Liver (tissue), 9 donors: Measurements from ENCODE around the gene ZNF777. TPM values are rescaled to one million over a fixed set of nuclear protein-coding genes. Genes with fewer than 3 reads are reported as not detected.

Source experiments
- DNase-seq: peaks from one replicate; pipeline ENCODE4 v3.0.0-alpha.2; 2017; ENCODE audit warnings: low spot score
- H3K27ac ChIP-seq, 2 donors: one replicate each; pipeline ENCODE4 v1.7.0; 2013; ENCODE audit warnings: inconsistent platforms in 2 of 2, low read length in 2 of 2, control low read depth in 1 of 2, low read depth in 1 of 2, mild to moderate bottlenecking in 1 of 2
- H3K27me3 ChIP-seq, 4 donors: one replicate each; pipeline versions ENCODE4 v1.6.1 to v1.7.0; 2013; ENCODE audit warnings: low read length in 3 of 4, inconsistent platforms in 1 of 4, mild to moderate bottlenecking in 1 of 4, moderate library complexity in 1 of 4; ENCODE audit not compliant: control insufficient read depth in 4 of 4, insufficient read depth in 4 of 4
- H3K36me3 ChIP-seq, 4 donors: one replicate each; pipeline versions ENCODE4 v1.6.1 to v1.7.0; 2013; ENCODE audit warnings: low read length in 3 of 4, mild to moderate bottlenecking in 3 of 4, low read depth in 1 of 4, moderate library complexity in 1 of 4; ENCODE audit not compliant: control insufficient read depth in 4 of 4, insufficient read depth in 3 of 4
- H3K4me1 ChIP-seq, 4 donors: one replicate each; pipeline versions ENCODE4 v1.6.1 to v1.7.0; 2013; ENCODE audit warnings: low read length in 3 of 4, mild to moderate bottlenecking in 3 of 4, moderate library complexity in 1 of 4; ENCODE audit not compliant: control insufficient read depth in 4 of 4, insufficient read depth in 4 of 4
- H3K4me3 ChIP-seq, 3 donors: one replicate each; pipeline versions ENCODE4 v1.6.1 to v1.7.0; 2013; ENCODE audit warnings: low read length in 3 of 3, control low read depth in 1 of 3, low read depth in 1 of 3, mild to moderate bottlenecking in 1 of 3
- H3K9ac ChIP-seq, 2 donors: one replicate each; pipeline ENCODE4 v1.7.0; 2013; ENCODE audit warnings: low read length in 2 of 2, mild to moderate bottlenecking in 2 of 2, moderate library complexity in 2 of 2, control low read depth in 1 of 2, low read depth in 1 of 2
- H3K9me3 ChIP-seq, 4 donors: one replicate each; pipeline versions ENCODE4 v1.6.1 to v1.7.0; 2013; ENCODE audit warnings: low read length in 3 of 4; ENCODE audit not compliant: control insufficient read depth in 4 of 4
- ATF3 ChIP-seq: IDR thresholded peaks from 2 replicates; pipeline ENCODE4 v1.6.1; 2016; ENCODE audit warnings: antibody characterized with exemption
- EGR1 ChIP-seq, 2 donors: IDR thresholded peaks; 2 replicates each; pipeline ENCODE4 v1.6.1; 2016 to 2018; ENCODE audit warnings: antibody characterized with exemption in 2 of 2, low read depth in 2 of 2
- FOXA1 ChIP-seq: IDR thresholded peaks from 2 replicates; pipeline ENCODE4 v1.6.1; 2016; ENCODE audit warnings: antibody characterized with exemption
- FOXA2 ChIP-seq: IDR thresholded peaks from 2 replicates; pipeline ENCODE4 v1.6.1; 2016; ENCODE audit warnings: antibody characterized with exemption
- GABPA ChIP-seq, 2 donors: IDR thresholded peaks in 1 of 2; conservative IDR thresholded peaks in 1 of 2; 2 replicates each; pipeline ENCODE4 v1.6.1; 2016; ENCODE audit warnings: antibody characterized with exemption in 2 of 2, mild to moderate bottlenecking in 1 of 2, moderate library complexity in 1 of 2
- HNF4A ChIP-seq, 2 donors: conservative IDR thresholded peaks; 2 replicates each; pipeline ENCODE4 v1.6.1; 2016; ENCODE audit warnings: antibody characterized with exemption in 2 of 2, mild to moderate bottlenecking in 2 of 2
- HNF4G ChIP-seq: IDR thresholded peaks from 2 replicates; pipeline ENCODE4 v1.6.1; 2016; ENCODE audit warnings: antibody characterized with exemption
- JUND ChIP-seq, 2 donors: IDR thresholded peaks; 2 replicates each; pipeline ENCODE4 v1.6.1; 2016; ENCODE audit warnings: antibody characterized with exemption in 2 of 2
- MAX ChIP-seq: IDR thresholded peaks from 2 replicates; pipeline ENCODE4 v1.6.1; 2016; ENCODE audit warnings: antibody characterized with exemption
- NR2F2 ChIP-seq: IDR thresholded peaks from 2 replicates; pipeline ENCODE4 v1.6.1; 2016; ENCODE audit warnings: antibody characterized with exemption
- RAD21 ChIP-seq, 2 donors: IDR thresholded peaks; 2 replicates each; pipeline ENCODE4 v1.6.1; 2016; ENCODE audit warnings: antibody characterized with exemption in 2 of 2, mild to moderate bottlenecking in 2 of 2
- RXRA ChIP-seq, 2 donors: IDR thresholded peaks; 2 replicates each; pipeline ENCODE4 v1.6.1; 2017 to 2018; ENCODE audit warnings: antibody characterized with exemption in 2 of 2, mild to moderate bottlenecking in 1 of 2
- SP1 ChIP-seq: IDR thresholded peaks from 2 replicates; pipeline ENCODE4 v1.6.1; 2018; ENCODE audit warnings: antibody characterized with exemption, mild to moderate bottlenecking
- TAF1 ChIP-seq: conservative IDR thresholded peaks from 2 replicates; pipeline ENCODE4 v1.6.1; 2016; ENCODE audit warnings: antibody characterized with exemption, mild to moderate bottlenecking
- YY1 ChIP-seq: IDR thresholded peaks from 2 replicates; pipeline ENCODE4 v1.6.1; 2016; ENCODE audit warnings: antibody characterized with exemption, mild to moderate bottlenecking
- ZBTB33 ChIP-seq: IDR thresholded peaks from 2 replicates; pipeline ENCODE4 v1.6.1; 2016; ENCODE audit warnings: antibody characterized with exemption
- WGBS: extraction: QIAGEN DNeasy Blood & Tissue Kit; methylation state at CpG from one replicate; pipeline ENCODE4 v1.1.7; 2013; 5-methylcytosine and 5-hydroxymethylcytosine counted together
- polyA plus RNA-seq, 2 donors: library from polyadenylated mRNA; stranded (reverse) in 1 of 2; unstranded in 1 of 2; fragments of 200-250 nt in 1 of 2; fragments of >200 nt in 1 of 2; fragmentation: Nextera tagmentation in 1 of 2; extraction: Ambion mirVana in 1 of 2; gene quantifications; one replicate each; pipeline versions ENCODE4 v1.2.1 to v1.2.3, GENCODE V29; 2013 to 2015
- total RNA-seq, 2 donors: library from RNA; depleted of rRNA; stranded (reverse); fragments of >200 nt; gene quantifications; one replicate each; pipeline ENCODE4 v1.2.3, GENCODE V29; 2014
- TF ChIP-seq, protein P1 (sequence below): IDR thresholded peaks from 2 replicates; pipeline ENCODE4 v1.6.1; 2016; ENCODE audit warnings: antibody characterized with exemption, mild to moderate bottlenecking
- TF ChIP-seq, protein P2 (sequence below): fragments of 150-350 bp; IDR thresholded peaks from 2 replicates; pipeline ENCODE4 v1.5.1; 2017; ENCODE audit warnings: improper control_type of control experiment, low read depth, low read length; ENCODE audit not compliant: missing input control
- donor health status: healthy.
- donor health status: healthy.
- donor health status: healthy.
- donor health status: healthy.
- donor health status: healthy.

ZNF777 gene
- total and polyA plus RNA-seq, 4 donors, result 0.22 to 5.7 (median 4.1) TPM

DNA sequence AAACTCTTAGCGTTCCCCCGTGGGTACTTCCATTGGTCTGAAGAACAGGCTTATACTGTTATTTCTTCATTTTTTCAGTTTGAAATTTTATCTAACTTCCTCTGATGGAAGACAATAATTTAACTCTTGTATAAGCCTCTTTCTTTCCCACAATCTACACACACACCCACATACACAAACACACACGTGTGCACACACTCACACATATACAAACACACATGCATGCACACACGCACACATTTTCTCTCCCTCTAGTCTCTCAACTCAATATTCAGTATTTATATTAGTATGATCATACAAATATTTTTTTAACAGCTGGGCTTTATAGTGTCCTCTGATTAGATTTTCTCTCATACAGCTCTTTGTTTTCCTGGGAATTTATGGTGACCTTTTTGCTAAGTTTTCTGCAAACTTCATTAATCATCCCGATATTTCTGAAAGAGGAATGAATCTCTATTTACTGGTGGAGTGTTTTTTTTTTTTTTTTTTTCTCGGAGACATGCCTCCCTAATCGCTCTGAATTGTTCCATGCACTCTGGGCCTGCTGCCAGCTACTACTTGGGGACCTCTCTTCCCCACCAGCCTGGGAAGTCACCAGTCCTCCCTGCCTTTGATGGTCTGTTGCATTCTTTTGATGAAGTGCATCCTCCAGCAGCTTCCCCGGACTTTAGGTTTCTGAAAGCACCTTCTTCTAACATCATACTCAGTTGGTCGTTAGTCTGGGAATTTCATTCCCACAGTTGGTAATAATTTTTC is 75.5 kb downstream of the ZNF777 start:
- TF ChIP-seq HNF4A (conservative IDR thresholded peaks at IDR 0.05), result no peak
- no peak for TF ChIP-seq TAF1
- no peak for TF ChIP-seq RXRA (IDR thresholded peaks at IDR 0.05)
- no peak for TF ChIP-seq ATF3
- TF ChIP-seq, protein P1, sequence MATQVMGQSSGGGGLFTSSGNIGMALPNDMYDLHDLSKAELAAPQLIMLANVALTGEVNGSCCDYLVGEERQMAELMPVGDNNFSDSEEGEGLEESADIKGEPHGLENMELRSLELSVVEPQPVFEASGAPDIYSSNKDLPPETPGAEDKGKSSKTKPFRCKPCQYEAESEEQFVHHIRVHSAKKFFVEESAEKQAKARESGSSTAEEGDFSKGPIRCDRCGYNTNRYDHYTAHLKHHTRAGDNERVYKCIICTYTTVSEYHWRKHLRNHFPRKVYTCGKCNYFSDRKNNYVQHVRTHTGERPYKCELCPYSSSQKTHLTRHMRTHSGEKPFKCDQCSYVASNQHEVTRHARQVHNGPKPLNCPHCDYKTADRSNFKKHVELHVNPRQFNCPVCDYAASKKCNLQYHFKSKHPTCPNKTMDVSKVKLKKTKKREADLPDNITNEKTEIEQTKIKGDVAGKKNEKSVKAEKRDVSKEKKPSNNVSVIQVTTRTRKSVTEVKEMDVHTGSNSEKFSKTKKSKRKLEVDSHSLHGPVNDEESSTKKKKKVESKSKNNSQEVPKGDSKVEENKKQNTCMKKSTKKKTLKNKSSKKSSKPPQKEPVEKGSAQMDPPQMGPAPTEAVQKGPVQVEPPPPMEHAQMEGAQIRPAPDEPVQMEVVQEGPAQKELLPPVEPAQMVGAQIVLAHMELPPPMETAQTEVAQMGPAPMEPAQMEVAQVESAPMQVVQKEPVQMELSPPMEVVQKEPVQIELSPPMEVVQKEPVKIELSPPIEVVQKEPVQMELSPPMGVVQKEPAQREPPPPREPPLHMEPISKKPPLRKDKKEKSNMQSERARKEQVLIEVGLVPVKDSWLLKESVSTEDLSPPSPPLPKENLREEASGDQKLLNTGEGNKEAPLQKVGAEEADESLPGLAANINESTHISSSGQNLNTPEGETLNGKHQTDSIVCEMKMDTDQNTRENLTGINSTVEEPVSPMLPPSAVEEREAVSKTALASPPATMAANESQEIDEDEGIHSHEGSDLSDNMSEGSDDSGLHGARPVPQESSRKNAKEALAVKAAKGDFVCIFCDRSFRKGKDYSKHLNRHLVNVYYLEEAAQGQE, result no peak
- no peak for TF ChIP-seq FOXA1
- no peak for TF ChIP-seq YY1
- no peak for TF ChIP-seq JUND (IDR thresholded peaks at IDR 0.05)
- no peak for TF ChIP-seq FOXA2
- no peak for TF ChIP-seq SP1
- TF ChIP-seq NR2F2, result no peak
- no peak for TF ChIP-seq ZBTB33
- TF ChIP-seq RAD21 (IDR thresholded peaks at IDR 0.05), result no peak
- TF ChIP-seq, protein P2, sequence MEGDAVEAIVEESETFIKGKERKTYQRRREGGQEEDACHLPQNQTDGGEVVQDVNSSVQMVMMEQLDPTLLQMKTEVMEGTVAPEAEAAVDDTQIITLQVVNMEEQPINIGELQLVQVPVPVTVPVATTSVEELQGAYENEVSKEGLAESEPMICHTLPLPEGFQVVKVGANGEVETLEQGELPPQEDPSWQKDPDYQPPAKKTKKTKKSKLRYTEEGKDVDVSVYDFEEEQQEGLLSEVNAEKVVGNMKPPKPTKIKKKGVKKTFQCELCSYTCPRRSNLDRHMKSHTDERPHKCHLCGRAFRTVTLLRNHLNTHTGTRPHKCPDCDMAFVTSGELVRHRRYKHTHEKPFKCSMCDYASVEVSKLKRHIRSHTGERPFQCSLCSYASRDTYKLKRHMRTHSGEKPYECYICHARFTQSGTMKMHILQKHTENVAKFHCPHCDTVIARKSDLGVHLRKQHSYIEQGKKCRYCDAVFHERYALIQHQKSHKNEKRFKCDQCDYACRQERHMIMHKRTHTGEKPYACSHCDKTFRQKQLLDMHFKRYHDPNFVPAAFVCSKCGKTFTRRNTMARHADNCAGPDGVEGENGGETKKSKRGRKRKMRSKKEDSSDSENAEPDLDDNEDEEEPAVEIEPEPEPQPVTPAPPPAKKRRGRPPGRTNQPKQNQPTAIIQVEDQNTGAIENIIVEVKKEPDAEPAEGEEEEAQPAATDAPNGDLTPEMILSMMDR, result no peak
- TF ChIP-seq MAX, result no peak
- no peak for TF ChIP-seq GABPA (IDR thresholded peaks at IDR 0.05 in 1 of 2, conservative IDR thresholded peaks at IDR 0.05 in 1 of 2)
- no peak for TF ChIP-seq HNF4G
- TF ChIP-seq EGR1 (IDR thresholded peaks at IDR 0.05; ENCODE audit: low read depth in 2 of 2), result no peak
- no peaks in the 10 kb centered on the region for H3K27me3 ChIP-seq
- no peak overlapping the region for H3K27ac ChIP-seq
- no peak overlapping the region for H3K9ac ChIP-seq
- 79% methylated on average over 9 of the region's 9 CpGs for WGBS
- no peaks in the 10 kb centered on the region for H3K36me3 ChIP-seq
- no peak overlapping the region for H3K4me3 ChIP-seq
- no peaks in the 10 kb centered on the region for H3K4me1 ChIP-seq
- H3K9me3 ChIP-seq, result peaks cover 0 to 4% (median 2%) of the 10 kb centered on the region in 4 donors
- no peak for DNase-seq

Other genes starting within 250 kb of the ZNF777 start
- gene ZNF212, start 221.4 kb downstream of the ZNF777 start, total RNA-seq, result 1 to 10 TPM; 3.5 to 4.9 TPM
- gene ZNF212, start 221.4 kb downstream of the ZNF777 start, polyA plus RNA-seq, result 1 to 10 TPM; 3.4 to 3.9 TPM
- gene ZNF783, start 198.9 kb downstream of the ZNF777 start, total RNA-seq, result 1 to 10 TPM; 2.0 to 4.3 TPM
- gene ZNF783, start 198.9 kb downstream of the ZNF777 start, polyA plus RNA-seq, result 1 to 10 TPM; 1.5 to 1.7 TPM
- 10 to 100 TPM in 1 of 2 donors, 1 to 10 TPM in 1; 10.0 to 13.5 TPM for gene ZNF746, start 36.7 kb upstream of the ZNF777 start, total RNA-seq
- gene ZNF746, start 36.7 kb upstream of the ZNF777 start, polyA plus RNA-seq, result 1 to 10 TPM; 3.8 to 8.5 TPM